B cell (primary cell): Measurements from ENCODE around the gene NANS.

Source experiments
- EZH2 ChIP-seq: IDR thresholded peaks from 2 replicates; pipeline ENCODE4 v1.6.1; 2012; ENCODE audit warnings: borderline replicate concordance, low read depth, mild to moderate bottlenecking, moderate library complexity, low read length; ENCODE audit not compliant: insufficient read depth, poor library complexity, severe bottlenecking
- TF ChIP-seq, protein P1 (sequence below): fragments of 200-600 bp; IDR thresholded peaks from one replicate; pipeline ENCODE4 v1.8.0; 2022; ENCODE audit warnings: antibody characterized with exemption, mild to moderate bottlenecking

DNA sequence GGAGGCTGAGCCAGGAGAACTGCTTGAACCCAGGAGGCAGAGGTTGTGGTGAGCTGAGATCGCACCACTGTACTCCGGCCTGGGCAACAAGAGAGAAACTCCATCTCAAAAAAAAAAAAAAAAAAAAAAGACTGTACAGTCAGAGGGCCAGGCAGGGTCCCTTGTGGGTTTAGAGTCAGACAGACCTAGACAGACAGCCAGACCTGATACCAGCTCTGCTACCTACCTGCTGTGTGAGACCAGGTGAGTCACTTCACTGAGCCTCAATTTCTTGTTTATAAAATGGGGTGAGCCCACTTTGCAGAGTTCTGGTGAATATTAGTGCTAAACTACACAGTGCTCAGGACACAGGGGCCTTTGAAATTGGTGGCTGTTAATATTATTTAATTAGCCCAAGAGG is 42.8 kb downstream of the NANS start:
- TF ChIP-seq, protein P1, sequence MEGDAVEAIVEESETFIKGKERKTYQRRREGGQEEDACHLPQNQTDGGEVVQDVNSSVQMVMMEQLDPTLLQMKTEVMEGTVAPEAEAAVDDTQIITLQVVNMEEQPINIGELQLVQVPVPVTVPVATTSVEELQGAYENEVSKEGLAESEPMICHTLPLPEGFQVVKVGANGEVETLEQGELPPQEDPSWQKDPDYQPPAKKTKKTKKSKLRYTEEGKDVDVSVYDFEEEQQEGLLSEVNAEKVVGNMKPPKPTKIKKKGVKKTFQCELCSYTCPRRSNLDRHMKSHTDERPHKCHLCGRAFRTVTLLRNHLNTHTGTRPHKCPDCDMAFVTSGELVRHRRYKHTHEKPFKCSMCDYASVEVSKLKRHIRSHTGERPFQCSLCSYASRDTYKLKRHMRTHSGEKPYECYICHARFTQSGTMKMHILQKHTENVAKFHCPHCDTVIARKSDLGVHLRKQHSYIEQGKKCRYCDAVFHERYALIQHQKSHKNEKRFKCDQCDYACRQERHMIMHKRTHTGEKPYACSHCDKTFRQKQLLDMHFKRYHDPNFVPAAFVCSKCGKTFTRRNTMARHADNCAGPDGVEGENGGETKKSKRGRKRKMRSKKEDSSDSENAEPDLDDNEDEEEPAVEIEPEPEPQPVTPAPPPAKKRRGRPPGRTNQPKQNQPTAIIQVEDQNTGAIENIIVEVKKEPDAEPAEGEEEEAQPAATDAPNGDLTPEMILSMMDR, result no peak
- TF ChIP-seq EZH2, result no peak
